Kidney glomerular epithelial cell (primary cell): ENCODE results near the gene FOXA1.

Experiments
- DNase-seq: peaks from one replicate; lab custom pipeline; 2025; lab: John Stamatoyannopoulos, UW

FOXA1 gene

DNA sequence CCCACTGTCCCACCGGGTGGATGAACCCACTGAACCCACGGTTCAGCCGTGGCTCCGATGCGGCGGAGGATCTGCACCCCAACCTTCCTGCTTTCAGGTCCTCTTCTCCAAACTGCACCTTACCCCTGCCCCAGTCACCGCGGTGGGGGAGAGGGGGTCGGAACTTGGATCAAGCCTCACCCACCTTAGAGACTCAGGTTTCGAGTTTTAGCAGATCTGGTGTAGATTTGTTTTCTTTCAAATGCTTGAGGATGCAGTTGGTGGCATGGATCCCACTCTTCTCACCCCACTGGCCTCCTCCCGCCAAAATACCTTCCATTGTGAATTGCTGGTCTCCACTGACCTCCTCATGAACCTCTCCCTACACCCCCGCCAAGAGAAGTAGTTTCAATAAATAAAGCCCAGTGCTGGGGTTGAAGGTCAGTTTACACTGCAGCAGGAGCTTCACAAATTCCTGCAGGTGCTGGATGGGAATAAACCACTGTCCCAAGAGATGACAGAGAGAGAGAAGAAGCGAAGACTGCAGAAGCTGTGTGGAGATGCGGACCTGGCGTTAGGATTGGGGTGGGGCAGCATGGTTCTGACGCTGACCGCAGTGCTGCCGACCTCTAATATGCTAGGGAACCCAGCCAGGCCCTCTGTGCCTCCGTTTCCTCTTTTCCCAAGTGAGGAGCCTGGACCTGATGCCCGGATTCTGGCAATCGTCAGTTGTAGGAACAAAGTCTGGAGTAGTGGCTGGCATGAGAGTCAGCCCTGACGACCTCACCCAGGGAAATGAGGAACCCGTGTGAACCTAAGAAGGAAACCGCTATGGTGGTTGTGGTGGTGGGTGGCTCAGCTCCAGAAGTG, 7.8 kb upstream of the FOXA1 start:
- DNase-seq = no peak

DNA sequence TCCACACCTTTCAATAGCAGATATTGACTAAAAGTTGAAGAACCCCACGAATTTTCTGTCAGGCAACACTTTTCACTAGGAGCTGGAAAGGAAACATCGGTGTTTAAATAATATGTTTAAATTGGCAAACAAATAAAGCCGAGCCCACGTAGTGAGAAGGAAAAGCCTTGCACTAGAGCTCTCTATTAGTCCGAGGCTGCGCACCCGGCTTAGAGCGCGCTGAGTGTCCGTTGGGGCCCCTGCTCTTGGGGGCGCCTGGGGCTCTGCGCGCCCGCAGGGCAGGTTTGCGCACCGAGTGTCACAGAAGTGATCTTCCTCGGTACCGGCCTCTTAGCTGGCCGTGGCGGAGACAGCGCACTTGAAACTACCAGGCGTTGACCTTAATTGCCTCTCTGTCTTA, 6.8 kb upstream of the FOXA1 start:
- no peak for DNase-seq

DNA sequence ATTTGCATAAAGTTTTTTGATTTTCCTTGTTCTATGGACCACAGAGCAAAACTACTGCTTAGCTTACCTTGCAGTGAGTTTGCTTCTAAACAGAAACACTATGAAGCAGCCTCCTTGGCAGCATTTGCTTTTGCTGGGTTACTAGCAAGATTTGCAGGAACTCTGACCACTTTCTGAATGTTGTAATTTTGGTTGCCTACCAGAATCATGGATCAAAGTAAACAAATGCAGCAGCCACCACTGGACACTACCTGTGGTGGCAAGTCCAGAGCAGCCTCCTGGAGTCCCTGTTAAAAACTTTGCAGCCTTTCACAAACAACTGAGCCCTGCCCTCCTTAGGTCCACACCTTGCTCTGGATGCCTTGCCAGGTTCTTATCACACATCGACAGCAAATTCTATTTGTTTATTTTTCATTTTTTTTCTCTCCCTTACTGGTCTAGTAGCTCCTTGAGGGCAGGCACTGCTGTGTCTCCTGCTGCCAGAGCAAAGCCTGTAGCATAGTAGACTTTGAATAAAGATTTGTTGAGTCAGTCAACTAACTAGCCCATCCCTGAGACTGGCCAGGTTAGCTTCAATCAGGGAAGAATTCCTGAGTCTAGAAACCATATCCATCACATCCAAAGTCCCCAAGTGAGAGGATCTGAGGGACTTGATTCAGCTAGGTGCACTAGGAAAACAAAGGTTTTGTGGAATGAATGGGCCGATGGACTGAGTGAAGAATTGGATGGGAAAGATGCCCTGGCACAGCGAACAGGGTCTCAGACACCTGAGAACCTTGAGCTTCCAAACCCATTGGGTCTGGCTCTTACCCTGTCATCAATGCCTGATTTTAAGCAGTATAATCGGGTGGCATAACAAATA, 6.1 kb upstream of the FOXA1 start:
- DNase-seq = no peak

DNA sequence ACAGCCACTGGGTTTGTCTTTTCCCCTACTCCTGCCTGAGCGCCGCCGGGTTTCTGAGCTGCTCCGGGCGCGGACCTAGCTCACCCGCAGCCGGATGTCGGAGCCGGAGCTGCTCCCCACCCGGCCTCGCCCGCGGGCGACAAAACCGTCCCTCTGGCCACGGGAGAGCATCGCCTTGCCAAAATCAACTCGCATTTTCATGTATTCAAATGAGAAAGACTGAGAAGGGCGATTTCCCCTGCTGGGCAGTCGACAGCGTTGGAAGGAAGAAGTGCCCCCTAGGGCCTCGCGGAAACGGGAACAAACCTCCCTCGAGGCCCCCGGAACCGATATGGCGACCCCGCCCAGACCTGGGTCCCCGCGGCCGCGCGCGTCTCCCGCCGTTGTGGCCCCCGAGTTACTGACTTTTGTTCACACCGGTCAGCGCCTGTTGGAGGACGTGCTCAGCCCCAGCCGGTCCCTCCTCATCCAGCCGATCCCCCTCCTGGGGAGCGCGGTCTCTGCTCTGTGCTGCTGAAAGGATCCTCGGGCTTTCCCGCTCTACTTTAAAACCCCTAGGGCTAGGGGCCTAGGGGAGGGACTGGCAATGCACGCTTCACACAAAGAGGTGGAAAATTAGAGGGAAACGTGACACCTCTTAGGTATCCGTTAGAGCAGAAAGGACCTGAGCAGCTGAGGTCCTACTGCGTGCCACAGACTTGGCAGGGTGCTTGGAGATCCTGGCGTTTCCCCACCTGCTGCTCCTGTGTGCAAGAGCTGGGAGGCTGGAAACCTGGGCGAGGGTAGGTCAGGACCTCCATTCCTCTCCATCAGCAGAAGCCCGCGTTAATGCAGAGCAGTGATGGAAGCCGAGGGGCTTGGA, 4.7 kb upstream of the FOXA1 start:
- no peak for DNase-seq

DNA sequence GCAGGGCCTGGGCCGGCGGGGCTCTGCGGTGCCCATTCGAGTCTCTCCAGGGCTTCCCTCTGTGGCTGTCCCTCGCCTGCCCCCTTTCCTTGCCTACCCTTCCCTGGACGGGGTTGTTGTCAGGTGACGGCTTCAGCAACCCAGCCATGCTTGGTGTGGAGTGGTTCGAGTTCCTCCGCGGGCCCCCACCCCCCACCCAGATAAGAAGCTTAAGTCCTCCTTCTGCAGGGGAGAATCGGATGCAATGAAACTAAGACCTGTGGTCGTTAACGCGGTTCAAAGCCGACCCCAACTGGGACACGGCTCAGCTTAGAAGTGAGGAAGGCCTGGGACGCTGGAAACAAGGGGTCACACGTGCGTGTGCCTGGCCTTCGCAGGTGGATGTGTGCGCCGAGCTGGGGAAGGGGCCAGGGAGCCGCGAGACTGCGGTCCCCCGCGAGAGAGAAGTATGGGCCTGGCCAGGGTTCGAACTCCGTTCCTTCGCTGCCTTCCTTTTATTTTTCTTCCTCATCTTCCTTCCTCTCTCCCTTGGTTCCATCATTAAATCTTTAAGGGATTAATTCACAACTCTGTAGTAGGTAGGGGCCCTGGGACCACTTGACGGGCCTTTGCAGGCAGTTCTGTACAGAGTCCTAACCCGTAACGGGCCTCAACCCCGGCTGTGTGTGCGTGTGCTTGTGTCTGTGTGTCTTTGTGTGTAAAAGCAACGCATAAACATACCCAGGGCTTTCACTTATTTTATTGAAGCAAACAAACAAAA, 3.9 kb upstream of the FOXA1 start:
- no peak for DNase-seq

DNA sequence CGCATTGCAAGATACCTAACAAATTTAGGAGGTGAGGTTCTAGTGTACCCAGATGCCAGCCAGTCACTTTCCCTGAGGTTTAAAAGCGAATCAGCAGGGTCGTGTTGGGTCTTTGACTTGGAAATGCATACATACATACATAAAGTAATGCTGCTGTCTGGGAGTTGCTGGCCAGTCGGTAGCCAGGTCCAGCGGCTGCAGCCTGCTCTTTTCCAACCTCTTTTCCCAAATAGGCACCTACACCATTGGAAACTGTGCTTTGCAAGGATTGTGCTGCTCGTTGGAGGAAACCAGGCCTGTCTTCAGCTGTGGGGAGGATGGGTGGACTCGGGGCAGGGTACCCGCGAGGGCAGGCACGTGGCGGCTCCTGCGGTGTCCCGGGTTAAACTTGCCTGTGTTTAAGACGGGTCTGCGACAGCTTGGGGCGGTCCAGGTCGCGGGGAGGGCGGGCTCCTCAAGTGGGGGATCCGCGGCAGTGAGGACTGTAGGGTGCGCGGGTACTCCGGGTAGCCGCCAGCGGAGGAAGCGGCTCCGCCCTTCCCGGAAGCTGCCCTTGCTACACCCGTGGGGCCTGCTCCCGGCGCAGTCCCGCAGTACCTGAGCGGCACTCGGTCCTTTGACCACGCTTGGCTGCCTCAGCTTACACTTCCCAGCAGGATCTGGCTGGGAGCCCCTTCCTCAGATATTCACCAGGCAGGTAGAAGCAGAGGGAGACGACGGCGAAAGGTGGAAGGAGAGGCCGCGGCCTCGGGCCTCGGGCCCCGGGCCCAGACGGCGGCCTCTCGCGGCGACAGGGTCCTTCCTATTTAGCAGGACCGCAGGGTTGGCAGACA, 3.1 kb upstream of the FOXA1 start:
- no peak for DNase-seq

DNA sequence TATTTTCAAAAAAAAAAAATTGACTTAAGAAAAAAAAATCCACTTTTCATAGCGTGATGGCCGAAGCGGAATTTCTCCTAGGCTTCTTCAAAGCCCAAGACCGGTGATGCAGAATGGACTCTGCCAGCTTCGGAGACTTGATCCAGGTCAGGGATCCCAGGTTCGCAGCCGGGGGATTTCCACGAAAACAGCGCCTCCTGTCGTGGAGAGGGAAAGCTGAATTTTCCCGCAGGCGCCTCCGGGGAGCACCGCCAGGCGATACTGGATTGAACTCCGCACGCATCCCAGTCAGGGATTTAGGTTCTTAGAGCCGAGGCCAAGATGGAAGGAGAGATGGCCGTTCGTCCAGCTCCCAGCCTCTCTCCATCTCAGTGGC, 2.5 kb upstream of the FOXA1 start:
- DNase-seq = no peak

DNA sequence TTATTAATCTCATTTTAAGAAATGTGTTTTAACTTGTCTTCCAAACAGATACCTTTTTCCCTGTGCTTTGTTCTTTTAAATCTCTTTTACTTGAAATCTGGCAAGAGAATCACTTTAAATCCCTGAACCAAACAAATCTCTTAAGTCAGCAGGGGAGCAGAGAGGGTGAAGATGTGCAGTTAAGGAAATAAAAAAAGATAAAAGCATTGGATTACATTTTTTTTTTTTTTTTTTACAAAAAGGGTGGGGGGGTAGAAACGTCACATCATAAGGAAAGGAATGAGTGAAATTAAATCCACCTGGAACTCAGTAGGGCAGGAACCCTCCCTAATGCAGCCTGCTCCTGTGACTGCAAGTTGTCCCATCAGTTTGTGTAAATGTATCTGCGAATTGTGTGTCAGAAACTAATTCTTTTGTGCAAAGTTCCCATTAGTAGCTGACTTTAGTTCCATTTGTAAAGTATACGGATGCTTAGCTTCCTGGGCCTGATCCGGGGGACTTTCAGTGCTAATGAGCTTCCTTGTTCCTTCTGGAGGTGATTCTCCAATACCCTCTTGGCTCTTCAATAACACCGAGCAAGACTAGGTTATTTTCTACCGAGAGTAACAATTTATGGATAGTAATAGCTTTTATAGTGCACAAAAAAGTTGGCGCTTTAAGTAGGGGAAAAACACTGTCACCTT, 1.9 kb upstream of the FOXA1 start:
- no peak for DNase-seq

DNA sequence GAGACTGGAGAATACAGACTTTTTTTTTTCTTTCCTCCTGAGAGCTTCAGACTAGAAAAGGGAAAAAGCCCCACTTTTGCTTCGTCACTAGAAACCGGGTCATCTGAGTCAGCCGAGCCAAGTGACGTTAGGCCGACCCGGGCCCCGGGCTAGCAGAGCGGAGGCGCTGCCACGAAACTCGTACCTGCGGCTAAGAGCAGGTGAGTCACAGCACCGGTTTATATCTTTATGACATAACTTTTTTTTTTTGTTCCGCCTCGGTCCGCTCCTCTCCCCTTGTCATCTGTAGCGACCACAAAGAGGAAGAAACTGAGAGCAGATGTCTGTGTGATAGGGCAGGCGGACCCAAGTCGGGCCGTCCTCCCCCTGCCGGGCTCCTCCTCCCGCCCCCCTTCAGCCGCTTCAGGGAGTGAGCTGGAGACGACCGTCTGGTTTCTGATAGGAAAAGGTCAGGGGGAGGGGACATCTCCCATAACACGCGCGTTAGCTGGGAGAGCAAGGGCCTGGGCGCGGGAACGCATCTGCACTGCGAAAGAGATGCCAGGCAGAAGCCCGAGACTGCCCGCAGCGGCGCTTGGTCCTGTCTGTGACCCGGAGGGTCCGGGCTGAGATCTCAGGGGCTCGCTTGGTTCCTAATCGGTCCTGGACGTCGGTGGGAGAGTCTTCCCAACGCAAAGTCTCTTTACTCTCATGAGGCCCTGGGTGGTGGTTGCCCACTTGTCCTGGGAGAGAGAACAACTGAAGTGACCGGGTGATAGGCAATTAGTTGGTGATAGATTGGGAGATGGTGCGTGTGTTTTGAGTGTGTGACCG, 966 bp upstream of the FOXA1 start:
- no peak for DNase-seq

DNA sequence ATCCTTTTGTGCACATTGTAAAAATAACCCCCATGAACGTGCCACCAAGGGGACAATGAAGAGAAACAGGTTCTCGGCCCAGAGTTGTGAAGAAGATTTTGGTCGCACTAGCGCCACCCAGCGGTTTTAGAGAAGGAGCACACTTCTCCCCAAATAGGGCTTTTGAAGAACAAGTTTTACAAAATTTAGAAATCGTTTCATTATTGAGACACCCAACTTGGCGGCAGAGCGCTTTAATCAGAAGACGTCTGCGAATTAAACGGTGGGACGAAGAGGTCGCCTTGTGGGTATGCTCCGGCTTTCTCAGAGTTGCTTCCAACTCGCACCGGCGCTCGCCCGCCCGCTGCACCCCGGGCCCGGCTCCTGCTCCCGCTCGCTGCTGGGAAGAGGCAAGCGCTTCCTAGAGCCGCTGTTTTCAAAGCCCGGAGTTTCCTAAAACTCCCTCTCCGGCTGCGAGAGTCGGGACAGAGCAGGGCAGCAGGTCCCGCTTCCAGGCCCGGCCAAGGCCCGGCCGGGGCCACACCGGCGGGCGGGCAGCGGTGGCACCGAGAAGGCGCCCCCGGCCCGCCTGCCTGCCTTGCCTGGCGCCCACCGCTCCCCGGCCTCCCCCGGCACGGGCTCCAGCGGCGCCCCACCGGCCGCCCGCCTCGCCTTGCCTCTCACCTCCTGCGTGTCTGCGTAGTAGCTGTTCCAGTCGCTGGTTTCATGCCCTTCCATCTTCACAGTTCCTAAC, 645 bp downstream of the FOXA1 start:
- peak; percentile 36 for DNase-seq

DNA sequence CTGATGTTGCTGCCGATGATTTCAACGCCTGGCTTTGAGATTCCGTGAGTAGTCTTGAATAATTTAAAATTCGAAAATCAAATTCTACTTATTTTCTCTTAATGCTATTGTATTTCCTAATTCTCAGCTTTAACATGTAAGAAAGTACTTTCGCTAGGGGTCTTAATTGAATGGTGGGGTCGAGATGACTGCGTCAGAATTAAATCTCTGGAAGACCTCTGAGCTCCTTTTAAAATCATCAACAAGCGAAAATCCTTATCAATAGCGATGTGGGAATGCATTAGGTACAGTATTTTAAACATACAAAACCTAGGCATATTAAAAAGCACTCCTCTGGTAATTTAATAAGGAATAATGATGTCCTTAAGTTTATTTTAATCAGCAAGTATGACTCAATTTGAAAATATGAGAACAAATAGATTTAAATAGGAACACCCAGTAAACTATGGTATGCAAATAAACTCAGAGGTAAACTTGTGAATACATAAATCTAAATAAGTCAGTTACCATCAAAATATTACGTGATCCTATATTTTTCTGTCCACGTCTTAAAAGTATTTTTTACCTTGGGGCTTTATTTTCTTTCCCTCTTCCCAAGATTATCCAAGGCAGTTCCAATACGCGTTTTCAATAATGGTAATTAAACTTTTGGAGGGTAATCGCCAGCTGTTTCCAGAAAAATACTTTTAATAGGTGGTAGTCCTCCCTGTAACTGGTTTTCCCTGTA, 1.4 kb downstream of the FOXA1 start:
- no peak for DNase-seq

DNA sequence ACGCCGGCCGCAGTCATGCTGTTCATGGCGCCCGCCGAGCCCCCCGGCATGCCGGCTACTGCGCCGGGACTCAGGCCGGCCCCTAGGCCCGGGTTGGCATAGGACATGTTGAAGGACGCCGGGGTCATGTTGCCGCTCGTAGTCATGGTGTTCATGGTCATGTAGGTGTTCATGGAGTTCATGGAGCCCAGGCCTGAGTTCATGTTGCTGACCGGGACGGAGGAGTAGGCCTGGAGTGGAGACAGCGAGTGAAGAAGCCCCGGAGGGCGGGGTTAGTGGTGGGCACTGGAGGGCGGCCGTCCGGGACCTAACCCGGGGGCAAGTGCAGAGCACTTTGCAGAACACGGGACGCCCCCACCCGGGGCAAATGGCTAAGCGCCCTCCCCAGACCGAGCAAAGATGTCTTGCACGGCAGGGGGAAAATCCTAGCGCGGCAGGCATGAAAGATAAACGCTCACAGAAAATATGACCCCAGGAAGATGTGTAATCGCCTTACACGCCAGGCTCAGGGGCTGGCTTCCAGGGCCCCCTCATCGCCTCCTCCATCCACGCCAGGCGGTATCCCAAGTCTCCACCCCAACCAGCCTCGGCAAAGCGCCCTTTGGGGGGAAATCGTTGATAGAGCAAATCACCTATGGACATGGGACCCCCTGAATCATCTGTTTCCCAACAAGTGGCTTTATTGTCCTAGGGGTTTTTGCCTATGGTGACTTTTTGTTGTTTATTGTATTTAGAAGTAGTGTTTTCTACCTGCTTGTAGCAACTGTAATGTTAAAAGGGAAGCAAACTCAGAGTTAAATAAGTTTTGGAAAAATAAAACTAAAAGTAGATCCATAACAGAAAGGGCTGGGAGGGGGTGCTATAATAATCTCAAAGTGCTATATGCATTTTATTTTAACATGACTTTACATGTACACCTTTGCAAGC, 2.3 kb downstream of the FOXA1 start:
- no peak for DNase-seq

DNA sequence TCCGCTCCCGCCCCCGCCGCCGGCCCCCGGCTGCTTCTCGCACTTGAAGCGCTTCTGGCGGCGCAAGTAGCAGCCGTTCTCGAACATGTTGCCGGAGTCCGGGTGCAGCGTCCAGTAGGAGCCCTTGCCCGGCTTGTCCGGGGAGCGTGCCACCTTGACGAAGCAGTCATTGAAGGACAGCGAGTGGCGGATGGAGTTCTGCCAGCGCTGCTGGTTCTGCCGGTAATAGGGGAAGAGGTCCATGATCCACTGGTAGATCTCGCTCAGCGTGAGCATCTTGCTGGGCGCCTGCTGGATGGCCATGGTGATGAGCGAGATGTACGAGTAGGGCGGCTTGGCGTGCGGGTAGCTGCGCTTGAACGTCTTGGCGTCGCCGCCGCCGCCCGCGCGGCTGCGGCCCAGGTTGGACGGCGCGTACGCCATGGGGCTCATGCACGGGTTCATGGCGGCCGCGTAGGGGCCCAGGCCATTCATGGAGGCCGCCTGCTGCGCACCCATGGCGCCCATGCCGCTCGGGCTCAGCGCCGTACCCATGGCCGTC, 3.0 kb downstream of the FOXA1 start:
- no peak for DNase-seq

DNA sequence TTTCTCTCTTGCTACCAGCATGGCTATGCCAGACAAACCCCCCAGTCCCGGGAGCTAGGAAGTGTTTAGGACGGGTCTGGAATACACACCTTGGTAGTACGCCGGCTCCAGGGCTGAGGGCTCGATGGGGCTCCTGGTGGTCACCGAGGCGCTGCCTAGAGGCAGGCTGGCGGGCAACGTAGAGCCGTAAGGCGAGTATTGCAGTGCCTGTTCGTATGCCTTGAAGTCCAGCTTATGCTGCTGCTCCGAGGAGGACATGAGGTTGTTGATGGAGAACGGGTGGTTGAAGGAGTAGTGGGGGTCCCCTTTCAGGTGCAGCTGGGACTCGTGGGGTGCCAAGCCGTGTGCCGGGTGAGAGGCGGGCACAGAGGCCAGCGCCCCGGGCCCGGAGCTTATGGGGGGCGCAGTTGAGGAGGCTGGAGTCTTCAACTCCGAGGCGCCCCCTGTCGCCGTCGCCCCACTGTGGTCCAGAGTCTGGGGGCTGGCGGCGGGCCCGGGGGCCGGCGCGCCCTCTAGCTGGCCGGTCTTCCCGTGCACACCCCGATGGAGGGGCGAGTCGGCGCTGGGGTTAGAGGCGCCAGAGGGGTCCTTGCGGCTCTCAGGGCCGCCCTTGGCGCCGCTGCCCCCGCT, 3.6 kb downstream of the FOXA1 start:
- DNase-seq = no peak

DNA sequence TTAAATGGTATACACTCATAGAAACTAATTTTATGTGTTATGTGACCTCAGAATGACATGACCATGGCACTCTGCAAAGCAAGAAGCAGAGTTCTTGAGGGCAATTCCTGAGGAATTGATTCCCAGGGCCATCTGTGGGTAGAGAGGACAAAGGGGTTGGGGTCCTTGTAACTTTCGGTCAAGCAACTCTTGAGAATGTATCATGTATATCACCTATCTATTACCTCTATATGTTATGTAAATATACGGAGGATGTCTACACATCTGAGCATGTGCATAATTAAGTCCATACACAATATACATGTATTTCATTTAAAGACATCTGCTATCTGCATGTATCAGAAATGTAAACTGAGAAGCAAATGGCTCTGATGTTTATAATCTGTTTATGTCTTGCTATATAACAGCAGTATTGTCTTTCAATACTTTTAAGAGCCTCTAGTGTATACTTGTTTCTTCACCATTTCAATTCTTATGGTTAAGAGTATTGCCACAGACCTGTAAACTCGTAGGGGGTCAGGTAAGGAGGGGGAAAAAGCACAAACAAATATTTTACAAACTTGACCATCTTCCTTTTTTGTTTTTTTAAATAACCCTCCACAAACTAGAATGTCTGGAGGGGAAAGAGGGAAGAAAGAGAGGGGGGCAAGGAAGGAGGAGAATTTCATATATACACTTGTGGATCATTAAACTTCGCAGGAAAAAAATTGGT, 4.5 kb downstream of the FOXA1 start:
- no peak for DNase-seq
